PFSK-1 (cell line): ENCODE data around the gene FAM151A.

Experiments
- FOXP2 ChIP-seq: optimal IDR thresholded peaks from 2 replicates; pipeline ENCODE3; 2011; ENCODE audit warnings: borderline replicate concordance, control low read depth, inconsistent platforms; ENCODE audit not compliant: insufficient read depth; ENCODE audit errors: extremely low read length, extremely low read depth
- POLR2AphosphoS5 ChIP-seq: IDR thresholded peaks from 2 replicates; pipeline ENCODE4 v1.6.1; 2012; ENCODE audit warnings: low read depth, mild to moderate bottlenecking, control low read depth, low read length, moderate library complexity
- SIN3A ChIP-seq: IDR thresholded peaks from 2 replicates; pipeline ENCODE4 v1.6.1; 2012; ENCODE audit warnings: mild to moderate bottlenecking, low read length, moderate library complexity, borderline replicate concordance; ENCODE audit not compliant: insufficient read depth
- TAF1 ChIP-seq: IDR thresholded peaks from 2 replicates; pipeline ENCODE4 v1.6.1; 2012; ENCODE audit warnings: low read length, control low read depth, borderline replicate concordance; ENCODE audit not compliant: insufficient read depth
- TF ChIP-seq, protein P1 (sequence below), 2 experiments: IDR thresholded peaks; 2 replicates each; pipeline versions ENCODE4 v1.6.1 to v1.8.0; 2011 to 2012; ENCODE audit warnings: low read depth in 2 of 2, low read length in 2 of 2, control low read depth in 1 of 2, inconsistent platforms in 1 of 2, mild to moderate bottlenecking in 1 of 2, moderate library complexity in 1 of 2; ENCODE audit not compliant: insufficient read depth in 1 of 2

DNA sequence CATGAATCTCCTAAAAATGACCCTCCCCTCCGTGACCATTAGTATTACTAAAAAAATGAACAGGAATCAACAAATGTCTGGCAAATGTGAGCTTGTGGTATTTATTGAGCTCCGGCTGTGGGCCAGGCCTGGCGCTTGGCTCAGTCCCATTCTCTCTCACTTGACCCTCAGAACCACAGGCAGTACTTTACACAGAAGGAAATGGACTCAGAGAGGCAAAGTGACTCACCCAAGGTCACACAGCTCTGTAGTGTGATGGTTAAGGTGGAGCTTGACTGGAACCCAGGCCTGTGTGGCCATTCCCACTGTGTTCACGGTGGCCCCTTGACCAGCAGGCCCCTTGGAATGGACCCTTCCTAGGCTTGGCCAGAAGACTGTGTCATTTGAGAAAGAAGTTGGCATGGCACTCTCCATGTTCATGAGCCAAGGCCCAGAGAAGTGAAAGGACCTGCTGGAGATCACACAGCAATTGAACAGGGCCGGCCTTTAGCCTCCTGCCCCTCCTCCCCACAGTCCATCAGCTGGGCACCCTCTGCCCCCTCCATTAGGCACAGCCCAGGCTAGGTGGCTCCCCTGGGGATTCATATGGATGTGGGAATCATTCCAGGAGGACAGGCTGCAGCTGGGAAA lies 32.1 kb downstream of the FAM151A start:
- TF ChIP-seq TAF1 (no peak), SIN3A (no peak), POLR2AphosphoS5 (no peak), FOXP2 (no peak)
- TF ChIP-seq, protein P1, sequence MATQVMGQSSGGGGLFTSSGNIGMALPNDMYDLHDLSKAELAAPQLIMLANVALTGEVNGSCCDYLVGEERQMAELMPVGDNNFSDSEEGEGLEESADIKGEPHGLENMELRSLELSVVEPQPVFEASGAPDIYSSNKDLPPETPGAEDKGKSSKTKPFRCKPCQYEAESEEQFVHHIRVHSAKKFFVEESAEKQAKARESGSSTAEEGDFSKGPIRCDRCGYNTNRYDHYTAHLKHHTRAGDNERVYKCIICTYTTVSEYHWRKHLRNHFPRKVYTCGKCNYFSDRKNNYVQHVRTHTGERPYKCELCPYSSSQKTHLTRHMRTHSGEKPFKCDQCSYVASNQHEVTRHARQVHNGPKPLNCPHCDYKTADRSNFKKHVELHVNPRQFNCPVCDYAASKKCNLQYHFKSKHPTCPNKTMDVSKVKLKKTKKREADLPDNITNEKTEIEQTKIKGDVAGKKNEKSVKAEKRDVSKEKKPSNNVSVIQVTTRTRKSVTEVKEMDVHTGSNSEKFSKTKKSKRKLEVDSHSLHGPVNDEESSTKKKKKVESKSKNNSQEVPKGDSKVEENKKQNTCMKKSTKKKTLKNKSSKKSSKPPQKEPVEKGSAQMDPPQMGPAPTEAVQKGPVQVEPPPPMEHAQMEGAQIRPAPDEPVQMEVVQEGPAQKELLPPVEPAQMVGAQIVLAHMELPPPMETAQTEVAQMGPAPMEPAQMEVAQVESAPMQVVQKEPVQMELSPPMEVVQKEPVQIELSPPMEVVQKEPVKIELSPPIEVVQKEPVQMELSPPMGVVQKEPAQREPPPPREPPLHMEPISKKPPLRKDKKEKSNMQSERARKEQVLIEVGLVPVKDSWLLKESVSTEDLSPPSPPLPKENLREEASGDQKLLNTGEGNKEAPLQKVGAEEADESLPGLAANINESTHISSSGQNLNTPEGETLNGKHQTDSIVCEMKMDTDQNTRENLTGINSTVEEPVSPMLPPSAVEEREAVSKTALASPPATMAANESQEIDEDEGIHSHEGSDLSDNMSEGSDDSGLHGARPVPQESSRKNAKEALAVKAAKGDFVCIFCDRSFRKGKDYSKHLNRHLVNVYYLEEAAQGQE (IDR thresholded peaks at IDR 0.05; ENCODE audit: insufficient read depth in 1 of 2, low read depth in 2 of 2, low read length in 2 of 2): no peak
